Vagina (tissue), 2 donors: ENCODE measurements around the gene COX15. TPM values are rescaled to one million over a fixed set of nuclear protein-coding genes. Genes with fewer than 3 reads are reported as not detected.

Experiments used
- DNase-seq, 2 donors: peaks; one replicate each; pipeline ENCODE4 v3.0.0-alpha.2; 2017; ENCODE audit errors: extremely low spot score in 2 of 2
- H3K27ac ChIP-seq: fragments of 200-600 bp; sonication (generic); one replicate; pipeline ENCODE4 v1.5.1; 2019
- H3K27me3 ChIP-seq: fragments of 200-600 bp; sonication (generic); one replicate; pipeline ENCODE4 v1.5.1; 2019
- H3K36me3 ChIP-seq, 2 donors: fragments of 200-600 bp; sonication (generic); one replicate each; pipeline ENCODE4 v1.5.1; 2017 to 2019
- H3K4me1 ChIP-seq: fragments of 200-600 bp; sonication (generic); one replicate; pipeline ENCODE4 v1.5.1; 2019
- H3K4me3 ChIP-seq, 2 donors: fragments of 200-600 bp; sonication (generic); 1 replicate in 1 of 2; 2 replicates in 1 of 2; pipeline ENCODE4 v1.5.1; 2016 to 2019
- H3K9me3 ChIP-seq: fragments of 200-600 bp; sonication (generic); one replicate; pipeline ENCODE4 v1.5.1; 2019
- POLR2A ChIP-seq, 2 donors: fragments of 450-650 bp; IDR thresholded peaks; one replicate each; pipeline ENCODE4 v1.6.1; 2017; ENCODE audit warnings: antibody characterized with exemption in 2 of 2, mild to moderate bottlenecking in 2 of 2, moderate library complexity in 2 of 2
- POLR2AphosphoS5 ChIP-seq, 2 donors: sonication (generic); formaldehyde crosslinking; IDR thresholded peaks; one replicate each; pipeline ENCODE4 v1.9.0; 2017; ENCODE audit warnings: antibody characterized with exemption in 2 of 2, mild to moderate bottlenecking in 2 of 2, low read depth in 1 of 2; ENCODE audit not compliant: insufficient read depth in 1 of 2
- intact Hi-C: fragments of 100-400 bp; cut with DNase I; formaldehyde crosslinking; loops from one replicate; pipeline ENCODE4 v1.15.1; 2023
- total RNA-seq: library from RNA; depleted of rRNA; stranded (reverse); fragments of >200 nt; gene quantifications from one replicate; pipeline ENCODE4 v1.2.3, GENCODE V29; 2016
- TF ChIP-seq, protein P1 (sequence below), 3 experiments: fragments of 450-650 bp in 2 of 3; fragments of 200-600 bp in 1 of 3; sonication (generic) in 1 of 3; IDR thresholded peaks; one replicate each; pipeline ENCODE4 v1.5.1; 2017 to 2019; ENCODE audit warnings: antibody characterized with exemption in 3 of 3, mild to moderate bottlenecking in 2 of 3, moderate library complexity in 2 of 3

The COX15 gene
- total RNA-seq, 1 donor from 2014 or later = 19.2 TPM

DNA sequence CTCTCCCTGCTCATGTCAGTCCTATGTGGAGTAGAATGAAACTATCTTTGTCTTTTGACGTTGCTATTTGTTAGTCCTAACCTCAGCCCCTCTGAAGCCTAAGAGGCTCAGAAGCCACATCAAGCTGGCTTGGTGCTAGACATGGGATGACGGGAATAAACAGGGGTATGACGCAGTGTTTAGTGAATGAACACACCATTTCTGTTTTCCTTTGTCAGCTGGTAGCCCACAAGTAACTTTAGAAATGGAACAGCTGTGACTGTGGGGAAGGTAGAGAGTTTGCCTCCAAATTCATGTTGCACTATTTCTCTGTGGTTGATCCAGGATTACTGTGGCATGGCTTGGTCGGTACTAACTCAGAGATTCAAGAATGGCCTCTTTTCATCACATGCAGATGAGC is 31.3 kb downstream of the COX15 start:
- Histone ChIP-seq H3K4me1 (no peaks in the 10 kb centered on the region), H3K4me3 (no peak overlapping the region), H3K9me3 (no peaks in the 10 kb centered on the region), H3K27ac (no peak overlapping the region), H3K27me3 (no peaks in the 10 kb centered on the region), H3K36me3 (peaks cover 0 to 59% of the 10 kb centered on the region in 2 donors)
- DNase-seq = no peak
- intact Hi-C loops = no loop called here
- TF ChIP-seq POLR2AphosphoS5 (IDR thresholded peaks at IDR 0.05; ENCODE audit: insufficient read depth in 1 of 2, low read depth in 1 of 2) = no peak
- TF ChIP-seq POLR2A (IDR thresholded peaks at IDR 0.05) = no peak
- TF ChIP-seq, protein P1, sequence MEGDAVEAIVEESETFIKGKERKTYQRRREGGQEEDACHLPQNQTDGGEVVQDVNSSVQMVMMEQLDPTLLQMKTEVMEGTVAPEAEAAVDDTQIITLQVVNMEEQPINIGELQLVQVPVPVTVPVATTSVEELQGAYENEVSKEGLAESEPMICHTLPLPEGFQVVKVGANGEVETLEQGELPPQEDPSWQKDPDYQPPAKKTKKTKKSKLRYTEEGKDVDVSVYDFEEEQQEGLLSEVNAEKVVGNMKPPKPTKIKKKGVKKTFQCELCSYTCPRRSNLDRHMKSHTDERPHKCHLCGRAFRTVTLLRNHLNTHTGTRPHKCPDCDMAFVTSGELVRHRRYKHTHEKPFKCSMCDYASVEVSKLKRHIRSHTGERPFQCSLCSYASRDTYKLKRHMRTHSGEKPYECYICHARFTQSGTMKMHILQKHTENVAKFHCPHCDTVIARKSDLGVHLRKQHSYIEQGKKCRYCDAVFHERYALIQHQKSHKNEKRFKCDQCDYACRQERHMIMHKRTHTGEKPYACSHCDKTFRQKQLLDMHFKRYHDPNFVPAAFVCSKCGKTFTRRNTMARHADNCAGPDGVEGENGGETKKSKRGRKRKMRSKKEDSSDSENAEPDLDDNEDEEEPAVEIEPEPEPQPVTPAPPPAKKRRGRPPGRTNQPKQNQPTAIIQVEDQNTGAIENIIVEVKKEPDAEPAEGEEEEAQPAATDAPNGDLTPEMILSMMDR (IDR thresholded peaks at IDR 0.05) = no peak

DNA sequence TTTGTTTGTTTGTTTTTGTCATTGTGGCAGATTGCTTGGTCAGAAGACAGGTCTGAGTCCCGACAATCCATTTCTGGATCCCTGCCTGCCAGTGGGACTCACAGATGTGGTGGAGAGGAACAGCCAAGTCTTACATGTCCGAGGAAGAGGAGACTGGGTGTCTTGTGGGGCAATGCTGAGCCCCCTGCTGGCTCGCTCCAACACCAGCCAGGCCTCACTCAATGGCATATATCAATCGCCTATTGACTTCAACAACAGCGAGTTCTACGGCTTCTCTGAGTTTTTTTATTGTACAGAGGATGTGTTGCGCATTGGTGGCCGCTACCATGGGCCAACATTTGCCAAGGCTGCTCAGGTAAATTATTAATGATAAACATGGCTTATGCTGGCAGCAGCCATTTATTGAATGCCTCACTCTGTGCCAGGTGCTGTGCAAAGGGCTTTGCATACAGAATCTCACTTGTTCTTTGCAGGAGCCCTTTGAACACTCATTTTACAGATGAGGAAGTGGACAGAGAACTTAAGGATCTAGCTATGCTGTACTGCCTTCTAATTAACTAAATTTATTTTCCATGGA is 33.3 kb downstream of the COX15 start:
- H3K27ac ChIP-seq = no peak overlapping the region
- intact Hi-C loops = no loop called here
- no peak for DNase-seq
- no peaks in the 10 kb centered on the region for H3K27me3 ChIP-seq
- H3K4me1 ChIP-seq = no peaks in the 10 kb centered on the region
- peaks cover 0 to 51% of the 10 kb centered on the region in 2 donors for H3K36me3 ChIP-seq
- H3K4me3 ChIP-seq = no peak overlapping the region
- H3K9me3 ChIP-seq = no peaks in the 10 kb centered on the region
- TF ChIP-seq POLR2AphosphoS5 (IDR thresholded peaks at IDR 0.05; ENCODE audit: insufficient read depth in 1 of 2, low read depth in 1 of 2) (no peak), POLR2A (IDR thresholded peaks at IDR 0.05) (no peak)
- TF ChIP-seq, protein P1 (IDR thresholded peaks at IDR 0.05) = no peak

DNA sequence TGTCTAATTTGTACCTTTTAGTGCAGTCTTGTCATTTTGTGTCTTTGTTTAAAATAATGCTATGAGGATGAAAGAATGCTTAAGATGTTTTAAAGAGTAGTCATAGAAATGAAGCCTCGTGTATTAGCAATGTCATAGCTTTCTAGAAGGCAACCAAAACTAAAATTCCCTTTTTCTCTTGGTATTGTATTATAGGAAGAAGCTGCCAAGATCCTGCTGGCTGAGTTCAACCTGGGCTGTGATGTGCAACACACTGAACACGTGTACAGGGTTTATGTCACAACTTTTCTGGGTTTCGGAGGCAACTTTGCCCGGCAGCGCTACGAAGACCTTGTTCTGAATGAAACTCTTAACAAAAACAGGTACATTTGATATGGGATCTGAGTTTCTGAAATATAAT is 36.2 kb downstream of the COX15 start:
- Histone ChIP-seq H3K4me1 (no peaks in the 10 kb centered on the region), H3K4me3 (no peak overlapping the region), H3K36me3 (peaks cover 0 to 51% of the 10 kb centered on the region in 2 donors), H3K27me3 (no peaks in the 10 kb centered on the region), H3K27ac (no peak overlapping the region), H3K9me3 (no peaks in the 10 kb centered on the region)
- TF ChIP-seq POLR2AphosphoS5 (IDR thresholded peaks at IDR 0.05; ENCODE audit: insufficient read depth in 1 of 2, low read depth in 1 of 2) (no peak), POLR2A (IDR thresholded peaks at IDR 0.05) (no peak)
- TF ChIP-seq, protein P1 (IDR thresholded peaks at IDR 0.05) = no peak
- intact Hi-C loops = no loop called here
- no peak for DNase-seq

DNA sequence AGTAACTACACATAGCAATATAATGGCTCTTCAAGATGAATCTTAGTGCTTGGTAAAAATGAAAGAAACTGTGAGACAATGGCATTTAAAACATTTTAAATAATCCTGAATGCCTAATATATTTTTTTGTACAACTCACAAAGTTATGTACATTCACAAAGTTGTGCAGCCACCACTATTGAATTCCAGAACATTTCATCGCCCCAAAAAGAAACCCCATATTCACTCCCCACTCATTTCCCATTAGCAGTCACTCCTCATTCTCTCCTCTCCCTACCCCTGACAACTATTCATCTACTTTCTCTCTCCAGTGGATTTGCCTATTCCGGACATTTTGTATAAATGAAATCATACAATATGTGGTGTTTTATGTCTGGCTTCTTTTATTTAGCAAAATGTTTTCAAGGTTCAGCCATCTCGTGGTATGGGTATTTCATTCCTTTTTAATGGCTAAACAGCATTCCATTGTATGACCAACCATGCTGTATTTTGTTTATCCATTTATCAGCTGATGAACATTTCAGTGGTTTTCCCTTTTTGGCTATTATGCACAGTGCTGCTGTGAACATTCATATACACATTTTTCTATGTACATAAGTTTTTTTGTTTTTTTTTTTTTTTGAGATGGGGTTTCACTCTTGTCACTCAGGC is 37.9 kb downstream of the COX15 start:
- H3K4me3 ChIP-seq = no peak overlapping the region
- H3K4me1 ChIP-seq = no peaks in the 10 kb centered on the region
- peaks cover 0 to 51% of the 10 kb centered on the region in 2 donors for H3K36me3 ChIP-seq
- H3K27me3 ChIP-seq = no peaks in the 10 kb centered on the region
- H3K9me3 ChIP-seq = no peaks in the 10 kb centered on the region
- no peak overlapping the region for H3K27ac ChIP-seq
- intact Hi-C loops = no loop called here
- DNase-seq = no peak
- TF ChIP-seq POLR2A (IDR thresholded peaks at IDR 0.05) = no peak
- TF ChIP-seq POLR2AphosphoS5 (IDR thresholded peaks at IDR 0.05; ENCODE audit: insufficient read depth in 1 of 2, low read depth in 1 of 2) = no peak
- TF ChIP-seq, protein P1 (IDR thresholded peaks at IDR 0.05) = no peak

DNA sequence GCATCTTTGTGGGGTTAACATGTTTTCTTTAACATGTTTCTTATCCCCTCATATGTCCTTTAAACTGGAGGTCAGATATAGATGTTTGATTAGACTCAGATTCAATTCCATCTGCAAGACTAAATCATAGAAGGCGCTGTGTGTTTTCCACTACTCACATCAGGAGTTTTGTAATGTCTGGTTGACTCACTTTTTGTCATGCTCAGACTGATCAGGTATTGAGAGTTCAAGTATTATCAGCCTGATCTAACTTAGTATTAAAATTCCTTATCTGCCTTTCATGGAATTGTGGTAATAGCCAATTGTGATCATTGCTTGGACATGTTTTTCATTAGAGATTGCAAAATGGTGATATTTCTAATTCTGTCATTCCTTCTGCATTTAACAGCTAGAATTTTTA is 42.5 kb downstream of the COX15 start:
- no peak overlapping the region for H3K27ac ChIP-seq
- no peaks in the 10 kb centered on the region for H3K27me3 ChIP-seq
- TF ChIP-seq, protein P1 (IDR thresholded peaks at IDR 0.05) = no peak
- TF ChIP-seq POLR2A (IDR thresholded peaks at IDR 0.05) = no peak
- TF ChIP-seq POLR2AphosphoS5 (IDR thresholded peaks at IDR 0.05; ENCODE audit: insufficient read depth in 1 of 2, low read depth in 1 of 2) = no peak
- no peaks in the 10 kb centered on the region for H3K9me3 ChIP-seq
- intact Hi-C loops = no loop called here
- H3K4me3 ChIP-seq = no peak overlapping the region
- peaks cover 0 to 17% of the 10 kb centered on the region in 2 donors for H3K36me3 ChIP-seq
- DNase-seq = no peak
- no peaks in the 10 kb centered on the region for H3K4me1 ChIP-seq
